Measurements from ENCODE around the gene RBBP5. TPM values are rescaled to one million over a fixed set of nuclear protein-coding genes. Genes with fewer than 3 reads are reported as not detected.
A peak's percentile ranks its signal among the peaks of the same experiment; 100 is the strongest.

RBBP5 gene
- polyA plus RNA-seq, 1 donor = 13.4 TPM

DNA sequence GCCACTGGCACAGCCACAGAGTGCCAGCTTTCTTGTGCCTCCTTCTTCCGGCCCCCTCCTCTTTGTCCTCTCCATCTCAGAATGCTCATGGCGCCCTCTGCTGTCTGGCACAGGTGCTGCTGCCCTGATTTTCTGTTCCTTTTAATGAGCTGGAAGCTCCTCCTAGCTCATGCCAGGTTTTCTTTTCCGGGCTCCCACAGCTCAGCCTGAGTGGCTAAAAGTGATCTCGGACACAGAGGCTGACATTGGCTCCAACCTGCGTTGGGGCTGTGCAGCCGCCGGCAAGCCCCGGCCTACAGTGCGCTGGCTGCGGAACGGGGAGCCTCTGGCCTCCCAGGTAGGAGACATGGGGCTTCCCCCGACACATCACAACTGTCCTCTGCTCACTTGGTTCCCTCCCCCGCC, 60.1 kb downstream of the RBBP5 start:
- Histone ChIP-seq H3K27ac (ENCODE audit: low read length) (no peak overlapping the region), H3K36me3 (ENCODE audit: control insufficient read depth, insufficient read depth, low read length) (no peaks in the 10 kb centered on the region), H3K4me1 (ENCODE audit: control insufficient read depth, insufficient read depth, low read length) (peaks cover 2% of the 10 kb centered on the region), H3K4me3 (ENCODE audit: low read length) (no peak overlapping the region), H3K9me3 (ENCODE audit: control insufficient read depth, low read depth, low read length) (no peaks in the 10 kb centered on the region), H3K27me3 (ENCODE audit: control insufficient read depth, insufficient read depth, low read length) (no peaks in the 10 kb centered on the region)
- DNase-seq = peak; percentile 51 to 65
- whole genome bisulfite sequencing (ENCODE audit: insufficient coverage, low lambda C conversion rate) = no CpG with 5 or more reads among the region's 13 CpGs

DNA sequence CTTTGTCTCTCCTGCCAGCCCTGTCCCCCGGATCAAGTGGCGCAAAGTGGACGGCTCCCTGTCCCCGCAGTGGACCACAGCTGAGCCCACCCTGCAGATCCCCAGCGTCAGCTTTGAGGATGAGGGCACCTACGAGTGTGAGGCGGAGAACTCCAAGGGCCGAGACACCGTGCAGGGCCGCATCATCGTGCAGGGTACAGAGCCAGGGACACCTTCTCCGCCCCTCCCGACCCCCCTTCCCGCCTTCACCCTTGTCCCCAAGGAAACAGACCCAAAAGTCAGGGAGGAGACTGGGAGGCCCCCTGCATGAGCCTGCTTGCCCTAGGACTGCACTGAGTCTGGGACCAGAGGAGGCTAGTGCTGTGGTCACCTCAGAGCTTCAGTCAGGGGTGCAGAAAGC, 60.6 kb downstream of the RBBP5 start:
- WGBS (ENCODE audit: insufficient coverage, low lambda C conversion rate) = no CpG with 5 or more reads among the region's 14 CpGs
- Histone ChIP-seq H3K4me3 (ENCODE audit: low read length) (no peak overlapping the region), H3K4me1 (ENCODE audit: control insufficient read depth, insufficient read depth, low read length) (peaks cover 2% of the 10 kb centered on the region), H3K27me3 (ENCODE audit: control insufficient read depth, insufficient read depth, low read length) (no peaks in the 10 kb centered on the region), H3K36me3 (ENCODE audit: control insufficient read depth, insufficient read depth, low read length) (no peaks in the 10 kb centered on the region), H3K9me3 (ENCODE audit: control insufficient read depth, low read depth, low read length) (no peaks in the 10 kb centered on the region), H3K27ac (ENCODE audit: low read length) (no peak overlapping the region)
- no peak for DNase-seq

DNA sequence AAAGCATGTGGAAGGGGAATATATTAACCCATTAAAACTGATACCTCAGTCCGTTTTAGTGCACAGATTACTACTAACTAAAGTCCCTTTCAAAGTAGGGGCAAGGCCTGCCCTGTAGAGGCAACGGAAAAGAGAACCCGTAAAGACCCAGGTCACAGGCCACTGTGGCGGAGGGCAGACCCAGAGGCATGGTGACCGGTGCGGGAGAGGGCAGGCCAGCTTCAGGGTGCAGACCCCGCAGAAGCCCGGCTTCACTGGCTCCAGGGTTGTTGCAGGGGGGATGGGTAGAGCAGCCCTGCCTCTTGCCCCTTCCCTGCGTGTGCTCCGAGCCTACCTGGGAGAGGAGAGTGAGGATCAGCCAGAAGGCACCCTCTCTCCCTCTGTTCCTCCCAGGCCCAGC, 61.0 kb downstream of the RBBP5 start:
- no peak for DNase-seq
- 100% methylated on average over 1 of the region's 10 CpGs for WGBS (ENCODE audit: insufficient coverage, low lambda C conversion rate)
- H3K4me3 ChIP-seq (ENCODE audit: low read length) = no peak overlapping the region
- H3K27ac ChIP-seq (ENCODE audit: low read length) = no peak overlapping the region
- H3K27me3 ChIP-seq (ENCODE audit: control insufficient read depth, insufficient read depth, low read length) = no peaks in the 10 kb centered on the region
- no peaks in the 10 kb centered on the region for H3K36me3 ChIP-seq (ENCODE audit: control insufficient read depth, insufficient read depth, low read length)
- peaks cover 2% of the 10 kb centered on the region for H3K4me1 ChIP-seq (ENCODE audit: control insufficient read depth, insufficient read depth, low read length)
- no peaks in the 10 kb centered on the region for H3K9me3 ChIP-seq (ENCODE audit: control insufficient read depth, low read depth, low read length)

DNA sequence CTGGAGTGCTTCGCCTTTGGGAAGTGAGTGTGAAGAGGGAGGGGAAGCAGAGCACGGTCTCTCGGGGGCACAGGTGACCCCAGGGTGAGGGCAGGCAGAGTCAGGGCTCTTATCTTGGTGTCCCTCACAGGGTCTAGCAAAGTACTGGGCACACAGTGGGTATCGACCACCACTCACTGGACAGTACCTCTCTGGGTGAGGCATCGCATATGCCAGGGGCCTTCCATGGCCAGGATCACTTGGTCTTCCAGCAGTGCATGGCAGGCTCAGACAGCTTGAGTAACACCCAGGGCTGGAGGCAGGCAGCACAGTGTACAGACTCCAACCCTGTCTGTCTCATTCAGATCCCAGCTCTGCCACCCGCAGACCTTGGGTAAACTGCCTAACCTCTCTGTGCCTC, 62.1 kb downstream of the RBBP5 start:
- no peak for DNase-seq
- Histone ChIP-seq H3K9me3 (ENCODE audit: control insufficient read depth, low read depth, low read length) (no peaks in the 10 kb centered on the region), H3K36me3 (ENCODE audit: control insufficient read depth, insufficient read depth, low read length) (no peaks in the 10 kb centered on the region), H3K27ac (ENCODE audit: low read length) (no peak overlapping the region), H3K4me3 (ENCODE audit: low read length) (no peak overlapping the region), H3K27me3 (ENCODE audit: control insufficient read depth, insufficient read depth, low read length) (no peaks in the 10 kb centered on the region), H3K4me1 (ENCODE audit: control insufficient read depth, insufficient read depth, low read length) (peaks cover 2% of the 10 kb centered on the region)
- no CpG with 5 or more reads among the region's 6 CpGs for WGBS (ENCODE audit: insufficient coverage, low lambda C conversion rate)

DNA sequence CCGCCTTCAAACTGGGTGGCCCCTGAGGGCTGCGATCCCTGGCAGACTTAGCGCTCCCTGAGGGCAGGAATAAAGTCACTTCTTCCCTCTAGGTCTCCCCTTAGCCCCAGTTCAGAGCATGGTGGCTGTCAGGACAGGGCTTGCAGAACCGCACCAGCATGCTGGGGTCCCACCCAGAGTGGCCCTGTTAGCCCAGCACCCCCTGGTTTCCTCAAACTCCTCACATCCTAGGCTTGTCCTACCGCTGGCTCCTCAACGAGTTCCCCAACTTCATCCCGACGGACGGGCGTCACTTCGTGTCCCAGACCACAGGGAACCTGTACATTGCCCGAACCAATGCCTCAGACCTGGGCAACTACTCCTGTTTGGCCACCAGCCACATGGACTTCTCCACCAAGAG, 62.9 kb downstream of the RBBP5 start:
- Histone ChIP-seq H3K36me3 (ENCODE audit: control insufficient read depth, insufficient read depth, low read length) (no peaks in the 10 kb centered on the region), H3K4me3 (ENCODE audit: low read length) (no peak overlapping the region), H3K9me3 (ENCODE audit: control insufficient read depth, low read depth, low read length) (no peaks in the 10 kb centered on the region), H3K27ac (ENCODE audit: low read length) (no peak overlapping the region), H3K4me1 (ENCODE audit: control insufficient read depth, insufficient read depth, low read length) (peaks cover 2% of the 10 kb centered on the region), H3K27me3 (ENCODE audit: control insufficient read depth, insufficient read depth, low read length) (no peaks in the 10 kb centered on the region)
- no peak for DNase-seq
- no CpG with 5 or more reads among the region's 12 CpGs for WGBS (ENCODE audit: insufficient coverage, low lambda C conversion rate)

DNA sequence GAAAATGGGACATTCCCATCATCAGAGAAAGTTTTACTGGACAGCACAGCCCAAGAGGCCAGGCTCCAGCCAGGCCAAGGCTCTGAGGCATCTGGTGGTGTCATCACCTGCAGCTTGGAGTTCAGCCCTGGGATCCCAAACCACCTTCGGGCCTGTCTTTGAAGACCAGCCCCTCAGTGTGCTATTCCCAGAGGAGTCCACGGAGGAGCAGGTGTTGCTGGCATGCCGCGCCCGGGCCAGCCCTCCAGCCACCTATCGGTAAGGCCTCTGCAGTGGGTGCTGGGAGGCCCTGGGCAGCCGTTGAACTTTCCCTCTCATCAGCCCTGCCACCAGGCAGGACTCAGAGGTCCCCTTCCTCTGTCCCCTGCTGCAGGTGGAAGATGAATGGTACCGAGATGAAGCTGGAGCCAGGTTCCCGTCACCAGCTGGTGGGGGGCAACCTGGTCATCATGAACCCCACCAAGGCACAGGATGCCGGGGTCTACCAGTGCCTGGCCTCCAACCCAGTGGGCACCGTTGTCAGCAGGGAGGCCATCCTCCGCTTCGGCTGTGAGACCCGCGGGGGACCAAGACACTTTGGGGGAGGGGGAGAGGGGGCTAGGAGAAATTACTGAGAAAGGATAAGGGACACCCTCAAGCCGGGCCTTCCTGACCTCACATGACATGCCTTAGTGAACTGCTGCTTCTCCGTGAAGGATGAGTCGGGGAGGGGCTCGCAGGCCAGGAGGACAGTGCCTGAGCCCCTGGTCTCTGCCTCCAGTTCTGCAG, 63.8 kb downstream of the RBBP5 start:
- no peak overlapping the region for H3K4me3 ChIP-seq (ENCODE audit: low read length)
- H3K9me3 ChIP-seq (ENCODE audit: control insufficient read depth, low read depth, low read length) = no peaks in the 10 kb centered on the region
- no peaks in the 10 kb centered on the region for H3K27me3 ChIP-seq (ENCODE audit: control insufficient read depth, insufficient read depth, low read length)
- no CpG with 5 or more reads among the region's 19 CpGs for WGBS (ENCODE audit: insufficient coverage, low lambda C conversion rate)
- peaks cover 2% of the 10 kb centered on the region for H3K4me1 ChIP-seq (ENCODE audit: control insufficient read depth, insufficient read depth, low read length)
- DNase-seq = no peak
- H3K36me3 ChIP-seq (ENCODE audit: control insufficient read depth, insufficient read depth, low read length) = no peaks in the 10 kb centered on the region
- no peak overlapping the region for H3K27ac ChIP-seq (ENCODE audit: low read length)

DNA sequence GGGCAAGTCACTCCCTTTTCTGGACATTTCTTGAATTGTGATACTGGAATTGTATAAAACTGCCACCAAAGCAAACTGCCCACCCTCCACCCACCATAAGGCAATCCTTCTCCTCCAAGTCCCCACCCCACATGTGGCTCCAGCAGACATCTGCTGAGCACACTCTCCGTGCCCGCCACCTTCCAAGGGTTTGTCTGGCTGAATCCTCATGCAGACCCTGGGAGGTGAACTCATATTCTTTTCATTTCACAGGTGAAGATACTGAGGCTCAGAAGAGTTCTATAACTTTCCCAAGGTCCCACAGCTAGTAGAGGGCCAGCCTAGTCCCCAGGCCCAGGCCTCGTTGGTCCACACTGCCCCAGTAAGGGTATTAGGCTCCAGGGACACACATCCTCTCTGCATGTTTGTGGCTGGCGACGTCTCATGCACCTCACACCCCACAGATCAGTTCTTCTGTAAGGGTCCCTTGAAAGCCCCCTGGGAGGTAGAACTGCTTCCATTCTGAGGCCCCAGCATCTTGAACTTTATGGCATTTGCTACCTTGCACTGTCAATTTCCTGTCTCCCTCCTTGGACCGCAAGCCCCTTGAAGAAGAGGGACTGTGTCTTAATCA, 64.7 kb downstream of the RBBP5 start:
- no peaks in the 10 kb centered on the region for H3K36me3 ChIP-seq (ENCODE audit: control insufficient read depth, insufficient read depth, low read length)

DNA sequence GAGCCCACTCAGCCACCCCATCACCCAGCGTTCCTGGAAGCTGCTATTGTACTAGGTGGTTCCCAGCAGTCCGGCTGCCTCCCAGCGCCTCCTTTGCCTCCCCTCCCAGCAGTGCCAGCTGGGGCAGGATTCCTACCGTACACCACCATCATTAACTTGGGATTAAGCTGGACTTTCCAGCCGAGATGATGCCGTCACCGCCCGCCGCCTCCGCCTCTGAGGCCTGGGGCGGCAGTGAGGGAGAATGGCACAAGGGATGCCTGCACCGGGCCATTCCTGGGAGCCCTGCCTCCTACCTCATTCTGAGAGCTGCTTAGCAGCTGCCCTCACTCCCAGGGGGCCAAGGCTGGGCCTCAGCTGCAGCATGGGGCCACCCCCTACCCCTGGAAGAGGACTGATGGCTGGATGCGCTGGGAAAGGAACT, 65.6 kb downstream of the RBBP5 start:
- DNase-seq = no peak
- Histone ChIP-seq H3K36me3 (ENCODE audit: control insufficient read depth, insufficient read depth, low read length) (no peaks in the 10 kb centered on the region), H3K4me3 (ENCODE audit: low read length) (no peak overlapping the region), H3K9me3 (ENCODE audit: control insufficient read depth, low read depth, low read length) (no peaks in the 10 kb centered on the region), H3K4me1 (ENCODE audit: control insufficient read depth, insufficient read depth, low read length) (no peaks in the 10 kb centered on the region), H3K27ac (ENCODE audit: low read length) (no peak overlapping the region), H3K27me3 (ENCODE audit: control insufficient read depth, insufficient read depth, low read length) (peaks cover 3% of the 10 kb centered on the region)
- WGBS (ENCODE audit: insufficient coverage, low lambda C conversion rate) = no CpG with 5 or more reads among the region's 13 CpGs

More for the DNA sequence above, 64.7 kb downstream of the RBBP5 start:
- Histone ChIP-seq H3K27ac (ENCODE audit: low read length) (no peak overlapping the region), H3K4me3 (ENCODE audit: low read length) (no peak overlapping the region), H3K4me1 (ENCODE audit: control insufficient read depth, insufficient read depth, low read length) (peaks cover 2% of the 10 kb centered on the region), H3K27me3 (ENCODE audit: control insufficient read depth, insufficient read depth, low read length) (no peaks in the 10 kb centered on the region), H3K9me3 (ENCODE audit: control insufficient read depth, low read depth, low read length) (no peaks in the 10 kb centered on the region)
- DNase-seq = no peak
- WGBS (ENCODE audit: insufficient coverage, low lambda C conversion rate) = no CpG with 5 or more reads among the region's 6 CpGs

DNA sequence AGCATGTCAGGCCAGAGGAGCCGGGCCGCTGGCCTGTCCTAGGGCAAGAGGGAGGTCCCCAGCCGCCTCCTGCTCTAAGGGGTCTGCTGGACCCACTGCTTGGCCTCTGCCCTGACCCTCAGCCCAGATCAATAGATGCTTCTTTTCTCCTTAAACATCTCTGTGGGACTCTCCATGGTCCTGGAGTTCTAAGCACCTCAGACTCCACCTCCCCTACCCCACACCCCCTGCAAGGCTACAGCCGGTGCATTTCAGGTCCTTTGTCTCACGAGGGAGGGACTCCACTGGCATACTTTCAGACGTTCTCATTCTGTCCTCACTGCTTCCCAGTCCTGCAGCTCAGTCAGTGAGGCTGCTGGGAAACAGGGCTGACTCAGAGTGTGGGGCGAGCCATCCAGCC, 67.8 kb downstream of the RBBP5 start:
- H3K4me3 ChIP-seq (ENCODE audit: low read length) = no peak overlapping the region
- no CpG with 5 or more reads among the region's 7 CpGs for WGBS (ENCODE audit: insufficient coverage, low lambda C conversion rate)
- no peak for DNase-seq
- no peak overlapping the region for H3K27ac ChIP-seq (ENCODE audit: low read length)
- no peaks in the 10 kb centered on the region for H3K36me3 ChIP-seq (ENCODE audit: control insufficient read depth, insufficient read depth, low read length)
- no peaks in the 10 kb centered on the region for H3K4me1 ChIP-seq (ENCODE audit: control insufficient read depth, insufficient read depth, low read length)
- no peaks in the 10 kb centered on the region for H3K9me3 ChIP-seq (ENCODE audit: control insufficient read depth, low read depth, low read length)
- H3K27me3 ChIP-seq (ENCODE audit: control insufficient read depth, insufficient read depth, low read length) = peaks cover 7% of the 10 kb centered on the region

DNA sequence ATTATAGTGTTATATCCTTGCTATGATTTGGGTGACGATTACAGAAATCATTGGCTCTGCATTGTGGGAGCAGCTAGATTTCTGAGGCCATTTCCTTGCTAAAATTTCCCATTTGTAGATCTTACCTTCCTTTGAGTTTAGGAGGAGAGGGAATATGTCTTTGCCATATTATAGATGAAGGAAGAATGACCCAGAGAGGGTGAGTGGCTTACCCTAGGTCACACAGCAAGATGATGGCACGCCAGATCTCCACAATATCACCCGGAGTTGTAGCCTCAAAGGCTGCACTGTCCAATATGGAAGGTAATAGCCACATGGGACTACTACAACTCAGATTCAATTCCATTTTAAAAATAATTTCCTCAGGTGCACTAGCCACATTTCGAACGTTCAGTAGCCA, 68.5 kb downstream of the RBBP5 start:
- DNase-seq = no peak
- no CpG with 5 or more reads among the region's 5 CpGs for WGBS (ENCODE audit: insufficient coverage, low lambda C conversion rate)
- Histone ChIP-seq H3K9me3 (ENCODE audit: control insufficient read depth, low read depth, low read length) (no peaks in the 10 kb centered on the region), H3K27ac (ENCODE audit: low read length) (no peak overlapping the region), H3K36me3 (ENCODE audit: control insufficient read depth, insufficient read depth, low read length) (no peaks in the 10 kb centered on the region), H3K4me1 (ENCODE audit: control insufficient read depth, insufficient read depth, low read length) (no peaks in the 10 kb centered on the region), H3K27me3 (ENCODE audit: control insufficient read depth, insufficient read depth, low read length) (peaks cover 12% of the 10 kb centered on the region), H3K4me3 (ENCODE audit: low read length) (no peak overlapping the region)

DNA sequence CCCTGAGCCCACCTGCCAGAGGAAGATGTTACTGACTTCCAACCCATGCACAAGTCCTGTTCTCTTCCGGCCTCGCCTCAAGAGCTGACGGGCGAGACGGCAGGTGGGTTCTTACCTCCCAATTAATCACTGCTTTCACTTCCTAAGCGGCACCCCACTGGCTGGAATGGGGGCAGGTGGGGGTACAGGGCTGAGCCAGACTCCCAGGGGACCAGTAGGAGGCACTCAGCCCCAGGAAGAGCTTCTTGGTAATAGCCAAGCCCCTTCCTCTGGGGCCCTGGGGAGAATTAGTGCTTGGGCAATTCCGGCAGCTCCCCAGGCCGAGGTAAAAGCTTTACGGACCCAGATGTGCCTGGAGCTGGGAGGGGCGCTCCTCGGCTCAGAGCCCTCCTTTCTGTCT, 69.1 kb downstream of the RBBP5 start:
- WGBS (ENCODE audit: insufficient coverage, low lambda C conversion rate) = no CpG with 5 or more reads among the region's 11 CpGs
- no peaks in the 10 kb centered on the region for H3K36me3 ChIP-seq (ENCODE audit: control insufficient read depth, insufficient read depth, low read length)
- no peak overlapping the region for H3K4me3 ChIP-seq (ENCODE audit: low read length)
- no peaks in the 10 kb centered on the region for H3K4me1 ChIP-seq (ENCODE audit: control insufficient read depth, insufficient read depth, low read length)
- H3K27me3 ChIP-seq (ENCODE audit: control insufficient read depth, insufficient read depth, low read length) = peaks cover 18% of the 10 kb centered on the region
- no peak for DNase-seq
- H3K9me3 ChIP-seq (ENCODE audit: control insufficient read depth, low read depth, low read length) = no peaks in the 10 kb centered on the region
- no peak overlapping the region for H3K27ac ChIP-seq (ENCODE audit: low read length)

Data from large intestine (tissue), 3 donors.